Gastrocnemius medialis (tissue), 4 donors: Measurements from ENCODE around the gene POLR2H.

Source experiments
- CTCF ChIP-seq, 5 experiments: fragments of 450-650 bp in 3 of 5; fragments of 200-600 bp in 2 of 5; sonication (generic) in 2 of 5; IDR thresholded peaks in 4 of 5; conservative IDR thresholded peaks in 1 of 5; 1 replicate in 4 of 5; 2 replicates in 1 of 5; pipeline ENCODE4 v1.5.1; 2016 to 2019; ENCODE audit warnings: antibody characterized with exemption in 5 of 5, mild to moderate bottlenecking in 3 of 5, moderate library complexity in 3 of 5
- POLR2A ChIP-seq, 2 donors: fragments of 450-650 bp; IDR thresholded peaks; one replicate each; pipeline ENCODE4 v1.6.1; 2017; ENCODE audit warnings: antibody characterized with exemption in 2 of 2, mild to moderate bottlenecking in 2 of 2, moderate library complexity in 2 of 2

- TF ChIP-seq CTCF (IDR thresholded peaks at IDR 0.05 in 4 of 5, conservative IDR thresholded peaks at IDR 0.05 in 1 of 5) (no peak), POLR2A (IDR thresholded peaks at IDR 0.05) (peak; percentile 66 to 74)
Measured at GRCh38 chr3:184314363-184314699, 47.2 kb upstream of the POLR2H start, which contains the start of gene EIF4G1.
